ENCODE data around the gene C19orf47.

GRCh38 chr19:40342644-40343311 lies 5.4 kb downstream of the C19orf47 start:
- TF ChIP-seq CTCF (IDR thresholded peaks at IDR 0.05) (no peak), POLR2A (IDR thresholded peaks at IDR 0.05) (no peak), EP300 (IDR thresholded peaks at IDR 0.05) (no peak)

All from tibial nerve (tissue), 4 donors.